Measurements from ENCODE around the gene C2orf66.

C2orf66 gene

DNA sequence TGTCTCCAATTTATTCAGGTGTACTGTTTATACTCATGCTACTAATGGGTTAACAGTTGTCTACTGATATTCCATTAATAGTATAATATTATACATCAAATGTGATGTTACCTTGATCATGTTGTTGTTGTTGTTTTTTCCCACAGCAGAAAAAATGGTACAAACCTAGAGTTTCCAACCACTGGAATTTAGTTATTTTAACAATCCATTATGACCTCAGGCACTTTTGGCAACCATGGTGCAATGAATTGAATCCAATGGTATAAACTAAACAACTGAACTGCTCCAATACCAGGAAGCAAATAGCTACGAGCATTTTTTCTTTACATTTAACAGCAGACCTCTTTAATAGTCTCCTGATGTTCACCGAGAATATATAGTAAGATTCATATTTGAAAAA is 31.0 kb upstream of the C2orf66 start:
- H3K4me3 ChIP-seq (ENCODE audit: low read length), result no peak overlapping the region
- no peak for TF ChIP-seq CTCF (conservative IDR thresholded peaks at IDR 0.05; ENCODE audit: low read length)
- DNase-seq (ENCODE audit: low read depth), result peak; percentile 1

DNA sequence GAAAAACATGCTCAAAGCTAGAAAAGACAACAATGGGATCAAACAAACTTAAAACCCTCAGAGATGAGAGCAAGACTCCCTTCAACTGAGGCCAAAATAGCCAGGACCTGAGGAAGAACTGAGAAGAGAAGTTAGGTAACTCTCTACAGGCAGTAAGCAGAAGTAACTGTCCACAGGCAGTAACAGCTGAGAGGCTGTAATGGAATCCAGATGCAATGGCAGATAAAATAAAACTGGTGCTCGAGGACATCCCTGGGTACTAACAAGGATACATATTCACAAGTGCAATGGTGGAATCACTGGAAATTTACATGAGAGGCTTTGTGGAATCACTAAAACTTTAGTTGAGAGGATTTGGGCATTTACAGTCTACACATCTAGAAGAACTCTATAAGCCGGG is 30.4 kb upstream of the C2orf66 start:
- H3K4me3 ChIP-seq (ENCODE audit: low read length), result no peak overlapping the region
- no peak for TF ChIP-seq CTCF (conservative IDR thresholded peaks at IDR 0.05; ENCODE audit: low read length)
- DNase-seq (ENCODE audit: low read depth), result peak; percentile 3

DNA sequence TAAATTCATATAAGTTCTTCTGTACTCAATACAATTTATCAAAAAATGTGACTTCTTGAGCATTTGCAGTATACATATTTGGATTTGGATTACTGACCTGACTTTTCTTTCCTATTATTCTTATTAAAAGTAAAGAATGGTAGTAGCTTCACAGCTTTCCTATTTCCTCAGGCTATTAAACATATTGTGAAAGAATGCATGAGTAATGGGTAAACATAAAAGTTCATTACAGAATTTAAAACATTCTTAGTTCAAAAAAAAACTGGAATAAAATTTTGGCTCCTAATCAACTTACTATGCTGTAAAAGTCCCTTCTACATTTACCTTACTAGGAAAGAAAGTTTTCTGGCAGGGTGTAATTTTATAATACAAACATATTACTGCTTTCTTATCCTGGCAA is 27.3 kb upstream of the C2orf66 start:
- DNase-seq (ENCODE audit: low read depth), result peak; percentile 21
- no peak overlapping the region for H3K4me3 ChIP-seq (ENCODE audit: low read length)
- TF ChIP-seq CTCF (conservative IDR thresholded peaks at IDR 0.05; ENCODE audit: low read length), result no peak

DNA sequence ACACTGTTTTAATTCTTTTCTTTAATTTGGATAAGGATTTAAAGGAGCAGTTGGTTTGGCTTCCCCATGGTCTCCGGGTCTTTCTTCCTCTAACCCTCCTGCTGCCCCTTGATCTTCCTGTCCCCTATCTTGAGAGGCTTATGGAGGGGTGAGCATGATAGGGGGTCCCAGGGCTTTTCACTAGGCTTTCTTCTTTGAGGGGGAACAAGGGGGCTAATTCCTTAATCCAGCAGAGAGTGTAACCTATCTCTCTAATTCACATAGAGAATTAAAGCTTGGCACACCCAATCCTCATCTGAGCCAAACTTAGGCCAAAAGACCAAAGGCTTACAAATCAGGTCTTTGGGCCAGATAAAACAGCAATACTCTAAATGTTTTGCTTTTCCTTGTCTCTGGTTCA is 21.5 kb upstream of the C2orf66 start:
- no peak for TF ChIP-seq CTCF (conservative IDR thresholded peaks at IDR 0.05; ENCODE audit: low read length)
- no peak overlapping the region for H3K4me3 ChIP-seq (ENCODE audit: low read length)
- DNase-seq (ENCODE audit: low read depth), result no peak

DNA sequence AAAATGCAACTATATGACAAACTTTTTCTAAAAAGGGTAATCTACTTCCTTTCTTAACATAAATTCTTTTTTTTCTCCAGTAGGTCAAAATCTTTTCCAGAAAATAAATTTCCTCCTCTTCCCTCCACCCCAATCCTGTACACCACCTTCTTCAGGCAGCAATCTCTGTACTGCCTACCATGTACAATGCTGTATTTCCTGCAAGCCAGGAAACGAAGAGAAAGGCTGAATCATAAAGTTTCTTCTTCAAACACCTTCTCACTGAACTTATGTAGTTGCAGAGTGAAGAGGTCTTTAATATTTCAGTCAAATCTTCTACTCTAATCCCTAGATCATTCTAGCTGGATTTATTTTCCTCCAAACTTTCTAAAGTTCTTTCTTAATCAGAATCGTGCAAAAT is 18.2 kb upstream of the C2orf66 start:
- H3K4me3 ChIP-seq (ENCODE audit: low read length), result no peak overlapping the region
- DNase-seq (ENCODE audit: low read depth), result no peak
- TF ChIP-seq CTCF (conservative IDR thresholded peaks at IDR 0.05; ENCODE audit: low read length), result no peak

DNA sequence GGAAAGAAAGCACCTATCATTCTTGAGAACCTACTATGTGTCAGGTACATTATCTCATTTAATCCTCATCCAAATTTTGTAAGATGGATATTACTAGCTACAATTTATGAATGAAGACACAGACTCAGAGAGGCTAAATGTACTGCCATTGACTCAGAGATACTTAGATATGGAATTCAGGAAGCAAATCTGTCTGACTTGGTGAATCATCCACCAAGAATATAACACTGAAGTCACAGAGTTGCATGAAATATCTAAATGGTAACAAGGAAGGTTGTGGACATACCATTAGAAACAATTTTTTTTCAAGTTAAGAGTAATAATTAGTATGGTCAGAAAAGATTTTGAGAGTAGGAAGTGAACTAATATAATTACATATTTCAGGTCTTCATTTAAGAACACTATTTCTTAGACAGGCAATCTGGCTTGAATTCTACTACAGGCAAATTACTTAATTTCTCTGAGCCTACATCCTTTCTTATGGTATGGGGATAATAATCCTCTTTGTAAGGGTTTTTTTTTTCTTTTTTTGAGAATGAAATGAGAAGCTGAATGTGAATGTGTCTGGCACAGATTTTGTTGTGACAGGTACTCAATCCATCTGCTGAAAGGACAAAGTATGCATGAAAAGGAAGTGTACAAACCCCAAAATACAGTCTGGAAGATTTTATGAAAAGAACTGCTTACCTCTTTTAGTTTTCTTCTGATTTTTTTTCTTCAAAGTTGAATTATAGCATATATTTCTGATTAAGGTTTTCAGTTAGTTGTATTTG is 14.8 kb upstream of the C2orf66 start:
- DNase-seq (ENCODE audit: low read depth), result peak; percentile 80
- no peak for TF ChIP-seq CTCF (conservative IDR thresholded peaks at IDR 0.05; ENCODE audit: low read length)

DNA sequence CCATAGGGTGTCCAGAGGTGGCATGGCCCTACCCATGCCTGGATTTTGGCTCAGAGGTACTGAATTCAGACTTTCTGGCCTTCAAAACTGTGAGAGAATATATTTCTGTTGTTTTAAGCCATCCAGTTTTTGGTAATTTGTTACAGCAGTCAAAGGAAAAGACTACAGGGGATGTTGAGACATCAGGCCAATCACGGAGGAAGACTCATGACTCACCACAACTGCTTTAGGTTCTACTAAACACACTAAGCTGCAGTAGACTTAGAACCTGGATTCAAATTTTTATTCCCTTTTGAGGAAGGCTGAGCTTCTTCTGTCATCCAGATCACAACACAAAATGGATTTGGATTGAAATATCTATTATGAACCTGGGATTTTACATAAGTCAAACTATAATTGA is 12.0 kb upstream of the C2orf66 start:
- no peak for TF ChIP-seq CTCF (conservative IDR thresholded peaks at IDR 0.05; ENCODE audit: low read length)
- H3K4me3 ChIP-seq (ENCODE audit: low read length), result no peak overlapping the region
- peak; percentile 33 for DNase-seq (ENCODE audit: low read depth)

More for the DNA sequence above, 14.8 kb upstream of the C2orf66 start:
- H3K4me3 ChIP-seq (ENCODE audit: low read length), result no peak overlapping the region

All from AG10803 (cell line).